Endothelial cell of umbilical vein (primary cell): ENCODE results near the gene PCNA. TPM values are rescaled to one million over a fixed set of nuclear protein-coding genes. Genes with fewer than 3 reads are reported as not detected.

Source experiments
- BruUV-seq: library from RNA; stranded (reverse); fragments of 400-500 nt; replicated peaks from 2 replicates; lab custom pipeline; 2021; lab: Mats Ljungman, UMichigan
- CTCF ChIA-PET: fragments of 300-600, 350-600 bp; sonication (Branson Sonifier 250); formaldehyde crosslinking; loops from one replicate; lab custom pipeline; 2021; ENCODE audit warnings: antibody characterized with exemption, inconsistent platforms; lab: Charles Lee
- POLR2A ChIA-PET: fragments of 300-600, 350-600 bp; sonication (Branson Sonifier 250); formaldehyde crosslinking; loops from one replicate; lab custom pipeline; 2021; ENCODE audit warnings: antibody characterized with exemption, inconsistent platforms; lab: Charles Lee
- DNase-seq: peaks from one replicate; pipeline ENCODE4 v3.0.0-alpha.2; 2011; ENCODE audit warnings: low read depth, low spot score
- FAIRE-seq: peaks from 2 replicates; lab custom pipeline; 2011; peaks lifted over from hg19 to GRCh38; lab: Jason Lieb, UNC
- H2AFZ ChIP-seq: 2 replicates; pipeline ENCODE4 v1.6.0; 2012; ENCODE audit warnings: low read depth, low read length, control low read depth, inconsistent platforms
- H3K27ac ChIP-seq: 2 replicates; pipeline ENCODE4 v1.5.1; 2011; ENCODE audit warnings: low read depth, mild to moderate bottlenecking, control low read depth, low read length, moderate library complexity; ENCODE audit not compliant: insufficient read depth
- H3K27me3 ChIP-seq, 2 experiments: 2 replicates each; pipeline versions ENCODE4 v1.6.0 to v1.6.1; 2011; ENCODE audit warnings: low read length in 2 of 2, mixed read lengths in 1 of 2; ENCODE audit not compliant: control insufficient read depth in 2 of 2, insufficient read depth in 2 of 2
- H3K36me3 ChIP-seq, 2 experiments: 2 replicates in 1 of 2; 3 replicates in 1 of 2; pipeline ENCODE4 v1.5.1; 2011; ENCODE audit warnings: low read length in 2 of 2, mild to moderate bottlenecking in 1 of 2, moderate library complexity in 1 of 2; ENCODE audit not compliant: control insufficient read depth in 2 of 2, insufficient read depth in 2 of 2; ENCODE audit errors: extremely low read depth in 1 of 2
- H3K4me1 ChIP-seq: 3 replicates; pipeline ENCODE4 v1.5.1; 2011; ENCODE audit warnings: mild to moderate bottlenecking, low read length; ENCODE audit not compliant: control insufficient read depth, insufficient read depth; ENCODE audit errors: extremely low read depth
- H3K4me2 ChIP-seq: 2 replicates; pipeline ENCODE4 v1.6.1; 2011; ENCODE audit warnings: low read length, control low read depth, mixed read lengths; ENCODE audit not compliant: insufficient read depth
- H3K4me3 ChIP-seq, 3 experiments: fragments of 200-600 bp in 1 of 3; sonication (generic), shearing (Covaris generic) in 1 of 3; replicated peaks in 1 of 3; 2 replicates each; pipeline ENCODE4 v1.5.1; 2011 to 2016; ENCODE audit warnings: control low read depth in 3 of 3, low read length in 3 of 3, mild to moderate bottlenecking in 2 of 3, inconsistent platforms in 1 of 3, low read depth in 1 of 3, moderate library complexity in 1 of 3; ENCODE audit not compliant: insufficient read depth in 1 of 3
- H3K79me2 ChIP-seq: 2 replicates; pipeline ENCODE4 v1.6.0; 2012; ENCODE audit warnings: low read length, inconsistent platforms; ENCODE audit not compliant: control insufficient read depth, insufficient read depth
- H3K9ac ChIP-seq: replicated peaks from 2 replicates; pipeline ENCODE3; 2011; ENCODE audit warnings: low read length, control low read depth; ENCODE audit not compliant: insufficient read depth; ENCODE audit errors: extremely low read depth
- H3K9me1 ChIP-seq: replicated peaks from 3 replicates; pipeline ENCODE4 v1.6.0; 2011; ENCODE audit warnings: mild to moderate bottlenecking, low read length; ENCODE audit not compliant: control insufficient read depth, insufficient read depth; ENCODE audit errors: extremely low read depth
- H3K9me3 ChIP-seq: replicated peaks from 2 replicates; pipeline ENCODE4 v1.5.1; 2012; ENCODE audit warnings: low read length, inconsistent platforms; ENCODE audit not compliant: control insufficient read depth, insufficient read depth
- H4K20me1 ChIP-seq: replicated peaks from 2 replicates; pipeline ENCODE3; 2011; ENCODE audit warnings: mild to moderate bottlenecking, low read length; ENCODE audit not compliant: control insufficient read depth, insufficient read depth; ENCODE audit errors: extremely low read depth
- EZH2 ChIP-seq: IDR thresholded peaks from 2 replicates; pipeline ENCODE4 v1.6.1; 2012; ENCODE audit warnings: borderline replicate concordance, low read depth, mild to moderate bottlenecking, moderate library complexity, low read length, inconsistent platforms; ENCODE audit not compliant: severe bottlenecking
- FOS ChIP-seq: IDR thresholded peaks from 2 replicates; pipeline ENCODE4 v1.6.1; 2011; ENCODE audit warnings: mild to moderate bottlenecking, low read length, moderate library complexity, borderline replicate concordance; ENCODE audit not compliant: insufficient read depth
- GATA2 ChIP-seq: IDR thresholded peaks from 2 replicates; pipeline ENCODE4 v1.7.0; 2011; ENCODE audit warnings: low read depth, mild to moderate bottlenecking, moderate library complexity, mixed read lengths, low read length; ENCODE audit not compliant: insufficient read length, insufficient read depth
- JUN ChIP-seq: IDR thresholded peaks from 2 replicates; pipeline ENCODE4 v1.6.1; 2011; ENCODE audit warnings: borderline replicate concordance, low read depth; ENCODE audit not compliant: insufficient read length, insufficient read depth
- MYC ChIP-seq: IDR thresholded peaks from one replicate; pipeline ENCODE4 v1.6.1; 2011; ENCODE audit warnings: mild to moderate bottlenecking, low read depth, low read length
- POLR2A ChIP-seq: IDR thresholded peaks from 2 replicates; pipeline ENCODE4 v1.6.1; 2012; ENCODE audit warnings: low read depth, mild to moderate bottlenecking, control low read depth, low read length
- POLR2AphosphoS5 ChIP-seq: IDR thresholded peaks from 2 replicates; pipeline ENCODE4 v1.6.1; 2012; ENCODE audit warnings: low read depth, mild to moderate bottlenecking, control low read depth, low read length, moderate library complexity; ENCODE audit not compliant: insufficient read depth
- dilution Hi-C: fragments of 300-500 bp; cut with MboI; formaldehyde crosslinking; loops from one replicate; pipeline ENCODE4 v1.15.0; 2019; ENCODE audit warnings: low sequenced_read_pairs; ENCODE audit not compliant: extremely low pct_ligation_motif_present
- intact Hi-C: fragments of 100-400 bp; cut with micrococcal nuclease; formaldehyde crosslinking; loops from one replicate; pipeline ENCODE4 v1.10.0; 2022
- polyA plus RNA-seq, 4 experiments: library from polyadenylated mRNA; depleted of rRNA in 3 of 4; stranded (reverse) in 3 of 4; unstranded in 1 of 4; fragments of >200 nt; gene quantifications; 2 replicates each; pipeline versions ENCODE4 v1.2.1 to v1.2.3, GENCODE V29; 2011 to 2012; ENCODE audit warnings: missing spikeins in 1 of 4
- total RNA-seq: library from RNA; stranded (reverse); gene quantifications from 2 replicates; pipeline ENCODE4 v1.2.3, GENCODE V29; 2021
- TF ChIP-seq, protein P1 (sequence below): IDR thresholded peaks from 2 replicates; pipeline ENCODE4 v1.6.1; 2011; ENCODE audit not compliant: insufficient read depth, insufficient read length
- TF ChIP-seq, protein P2 (sequence below), 2 donors: IDR thresholded peaks; 1 replicate in 1 of 2; 2 replicates in 1 of 2; pipeline ENCODE4 v1.5.1; 2011; ENCODE audit warnings: low read length in 2 of 2, mild to moderate bottlenecking in 2 of 2, moderate library complexity in 2 of 2, control low read depth in 1 of 2, inconsistent platforms in 1 of 2, low read depth in 1 of 2; ENCODE audit not compliant: insufficient read depth in 1 of 2; ENCODE audit errors: extremely low read depth in 1 of 2

Gene PCNA
- total and polyA plus RNA-seq, 2 donors (not counting 3 experiments of a cell fraction or from before 2014, with no cell fraction given) = 175 to 295 TPM

DNA sequence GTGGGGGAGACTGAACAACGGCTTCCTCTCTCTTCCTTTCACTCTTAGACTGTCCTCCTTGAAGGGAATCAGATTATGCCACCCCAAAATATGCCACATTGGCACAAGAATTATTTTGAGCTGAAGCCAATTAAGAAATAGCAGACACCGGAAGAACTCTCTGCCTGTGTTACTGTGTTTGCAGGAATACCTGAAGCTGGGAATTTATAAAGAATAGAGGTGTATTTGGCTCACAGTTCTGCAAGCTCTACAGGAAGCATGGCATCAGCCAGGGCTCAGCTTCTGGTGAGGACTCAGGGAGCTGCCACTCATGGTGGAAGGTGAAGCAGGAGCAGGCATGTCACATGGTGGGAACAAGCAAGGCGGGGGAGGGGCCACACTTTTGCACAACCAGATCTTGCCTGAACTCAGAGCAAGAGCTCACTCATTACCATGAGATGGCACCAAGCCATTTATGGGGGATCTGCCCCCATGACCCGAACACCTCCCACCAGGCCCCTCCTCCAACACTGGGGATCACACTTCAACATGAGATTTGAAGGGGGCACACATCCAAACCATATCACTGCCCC, 46.0 kb downstream of the PCNA start:
- ChIA-PET CTCF (interaction anchor here (0.9 to 2.6 kb wide), 3 partner anchors 14 to 27 kb away, joined by 4 to 8 read pairs (median 5); no protein-coding TSS in a partner anchor), POLR2A (no interaction called here)
- no peaks in the 10 kb centered on the region for H3K36me3 ChIP-seq

DNA sequence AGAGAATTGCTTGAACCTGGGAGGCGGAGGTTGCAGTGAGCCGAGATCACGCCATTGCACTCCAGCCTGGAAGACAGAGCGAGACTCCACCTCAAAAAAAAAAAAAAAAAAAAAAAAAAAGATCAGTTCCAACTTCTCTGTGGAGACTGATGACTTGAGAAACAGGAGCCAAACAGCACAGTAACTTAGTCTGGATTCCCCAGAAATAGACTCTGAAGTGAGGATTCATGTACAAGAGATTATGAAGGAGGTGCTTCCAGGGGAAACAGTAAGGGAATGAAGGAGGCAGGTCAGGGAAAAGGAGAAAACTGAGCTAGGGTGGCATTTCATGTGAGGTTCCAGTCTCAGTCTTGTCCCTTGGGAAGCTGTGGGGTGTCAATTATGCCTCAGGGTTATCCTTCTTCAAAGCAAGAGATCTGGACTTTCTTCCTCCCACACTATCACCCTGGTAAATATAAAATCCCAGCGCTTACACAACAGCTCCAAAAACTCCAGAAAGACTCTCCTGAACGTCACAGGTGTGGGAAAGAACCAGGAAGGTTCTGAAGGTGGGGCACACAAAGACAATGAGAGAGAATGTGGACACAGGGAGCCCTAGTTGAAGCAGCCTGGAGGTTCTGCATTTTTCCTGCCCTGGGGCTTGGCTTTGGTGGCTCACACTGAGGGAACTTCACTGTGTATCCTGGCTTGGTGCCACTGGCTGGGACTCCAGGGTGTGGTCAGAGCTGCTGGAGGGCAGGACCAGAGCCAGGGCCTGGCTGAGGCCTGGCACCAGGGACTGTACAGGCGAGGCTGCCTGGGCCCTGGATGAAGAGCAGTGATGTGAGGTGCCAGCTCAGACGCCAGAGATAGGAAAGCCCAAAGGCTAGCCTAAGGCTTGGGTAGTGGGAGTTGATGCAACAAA, 46.8 kb downstream of the PCNA start:
- dilution Hi-C loops = no loop called here
- no peaks in the 10 kb centered on the region for H3K79me2 ChIP-seq
- peak; percentile 13 for DNase-seq
- H2AFZ ChIP-seq = peak overlapping the region; percentile 73
- no peak overlapping the region for H3K9ac ChIP-seq
- ChIA-PET POLR2A (no interaction called here), CTCF (interaction anchor here (0.6 to 2.6 kb wide), 4 partner anchors 15 to 310 kb away, joined by 3 to 8 read pairs (median 4); no protein-coding TSS in a partner anchor)
- no peaks in the 10 kb centered on the region for H3K36me3 ChIP-seq
- peaks cover 6% of the 10 kb centered on the region for H3K4me1 ChIP-seq
- FAIRE-seq = peak; percentile 61
- no peak overlapping the region for H3K4me2 ChIP-seq
- BruUV-seq = no TSS peak
- H3K4me3 ChIP-seq = no peak overlapping the region
- intact Hi-C loops = no loop called here
- H4K20me1 ChIP-seq = no peaks in the 10 kb centered on the region
- no peaks in the 10 kb centered on the region for H3K9me1 ChIP-seq
- H3K9me3 ChIP-seq = no peaks in the 10 kb centered on the region
- TF ChIP-seq, protein P1, sequence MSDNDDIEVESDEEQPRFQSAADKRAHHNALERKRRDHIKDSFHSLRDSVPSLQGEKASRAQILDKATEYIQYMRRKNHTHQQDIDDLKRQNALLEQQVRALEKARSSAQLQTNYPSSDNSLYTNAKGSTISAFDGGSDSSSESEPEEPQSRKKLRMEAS = no peak
- TF ChIP-seq POLR2A (no peak), GATA2 (no peak), JUN (no peak), FOS (no peak), MYC (no peak), EZH2 (no peak), POLR2AphosphoS5 (no peak)
- TF ChIP-seq, protein P2, sequence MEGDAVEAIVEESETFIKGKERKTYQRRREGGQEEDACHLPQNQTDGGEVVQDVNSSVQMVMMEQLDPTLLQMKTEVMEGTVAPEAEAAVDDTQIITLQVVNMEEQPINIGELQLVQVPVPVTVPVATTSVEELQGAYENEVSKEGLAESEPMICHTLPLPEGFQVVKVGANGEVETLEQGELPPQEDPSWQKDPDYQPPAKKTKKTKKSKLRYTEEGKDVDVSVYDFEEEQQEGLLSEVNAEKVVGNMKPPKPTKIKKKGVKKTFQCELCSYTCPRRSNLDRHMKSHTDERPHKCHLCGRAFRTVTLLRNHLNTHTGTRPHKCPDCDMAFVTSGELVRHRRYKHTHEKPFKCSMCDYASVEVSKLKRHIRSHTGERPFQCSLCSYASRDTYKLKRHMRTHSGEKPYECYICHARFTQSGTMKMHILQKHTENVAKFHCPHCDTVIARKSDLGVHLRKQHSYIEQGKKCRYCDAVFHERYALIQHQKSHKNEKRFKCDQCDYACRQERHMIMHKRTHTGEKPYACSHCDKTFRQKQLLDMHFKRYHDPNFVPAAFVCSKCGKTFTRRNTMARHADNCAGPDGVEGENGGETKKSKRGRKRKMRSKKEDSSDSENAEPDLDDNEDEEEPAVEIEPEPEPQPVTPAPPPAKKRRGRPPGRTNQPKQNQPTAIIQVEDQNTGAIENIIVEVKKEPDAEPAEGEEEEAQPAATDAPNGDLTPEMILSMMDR (IDR thresholded peaks at IDR 0.05; ENCODE audit: extremely low read depth in 1 of 2, insufficient read depth in 1 of 2, low read depth in 1 of 2, low read length in 2 of 2) = no peak
- H3K27me3 ChIP-seq = no peaks in the 10 kb centered on the region
- H3K27ac ChIP-seq = no peak overlapping the region

More for the DNA sequence above, 46.0 kb downstream of the PCNA start:
- FAIRE-seq = no peak
- H3K9me1 ChIP-seq = no peaks in the 10 kb centered on the region
- no peak overlapping the region for H3K27ac ChIP-seq
- peaks cover 11% of the 10 kb centered on the region for H3K4me1 ChIP-seq
- no peak overlapping the region for H3K4me2 ChIP-seq
- no peaks in the 10 kb centered on the region for H3K27me3 ChIP-seq
- dilution Hi-C loops (no loop called here), intact Hi-C loops (no loop called here)
- H2AFZ ChIP-seq = peak overlapping the region; percentile 73
- H3K79me2 ChIP-seq = no peaks in the 10 kb centered on the region
- H3K9ac ChIP-seq = no peak overlapping the region
- no peak overlapping the region for H3K4me3 ChIP-seq
- H4K20me1 ChIP-seq = no peaks in the 10 kb centered on the region
- TF ChIP-seq FOS (no peak), JUN (no peak)
- no peak for DNase-seq
- BruUV-seq = no TSS peak
- no peaks in the 10 kb centered on the region for H3K9me3 ChIP-seq
